A549 (cell line): ENCODE measurements around the gene SLC23A3. TPM values are rescaled to one million over a fixed set of nuclear protein-coding genes. Genes with fewer than 3 reads are reported as not detected.

Experiments used
- ATAC-seq, 2 experiments: fragments of 200-7000 bp in 1 of 2; fragments of >200 bp in 1 of 2; cut with Nextera tagmentation in 1 of 2; cut with Tn5 transposase in 1 of 2; 3 replicates each; pipeline versions ENCODE4 v1.8.0 to v1.9.1; 2018 to 2020; ENCODE audit warnings: mild to moderate bottlenecking in 1 of 2, moderate library complexity in 1 of 2
- CTCF ChIA-PET: fragments of 300-600 bp; sonication (Branson Sonifier 250); formaldehyde crosslinking; extraction: SDS; loops from one replicate; lab custom pipeline; 2021; ENCODE audit warnings: antibody characterized with exemption, inconsistent platforms; lab: Yijun Ruan, JAX
- POLR2A ChIA-PET: fragments of 350-600 bp; formaldehyde crosslinking; extraction: SDS; loops from one replicate; lab custom pipeline; 2021; ENCODE audit warnings: antibody characterized with exemption, inconsistent platforms; lab: Yijun Ruan, JAX
- DNase-seq, 2 experiments: peaks; one replicate each; pipeline versions ENCODE4 v3.0.0 to v3.0.0-alpha.2; 2011 to 2016; ENCODE audit warnings: low read depth in 1 of 2, low spot score in 1 of 2
- FAIRE-seq: peaks from 2 replicates; lab custom pipeline; 2011; peaks lifted over from hg19 to GRCh38; lab: Jason Lieb, UNC
- H3K27ac ChIP-seq, 2 experiments: fragments of >200 bp; sonication (Bioruptor Twin); formaldehyde crosslinking; 3 replicates each; pipeline ENCODE4 v1.5.1; 2016 to 2017
- H3K4me1 ChIP-seq: fragments of >200 bp; sonication (Bioruptor Twin); formaldehyde crosslinking; 3 replicates; pipeline ENCODE4 v1.6.1; 2016
- H3K4me2 ChIP-seq: fragments of >200 bp; sonication (Bioruptor Twin); formaldehyde crosslinking; 3 replicates; pipeline ENCODE4 v1.6.1; 2016
- H3K4me3 ChIP-seq: fragments of >200 bp; sonication (Bioruptor Twin); formaldehyde crosslinking; 3 replicates; pipeline ENCODE4 v1.5.1; 2016
- H3K9me3 ChIP-seq: fragments of >200 bp; sonication (Bioruptor Twin); formaldehyde crosslinking; 3 replicates; pipeline ENCODE4 v1.6.1; 2016
- BHLHE40 ChIP-seq: IDR thresholded peaks from 2 replicates; pipeline ENCODE4 v1.6.1; 2012; ENCODE audit warnings: low read depth, low read length, inconsistent platforms
- CBX8 ChIP-seq: fragments of 200-600 bp; sonication (generic); IDR thresholded peaks from 2 replicates; pipeline ENCODE4 v1.6.1; 2016
- CEBPB ChIP-seq, 2 experiments: fragments of >200 bp in 1 of 2; sonication (Bioruptor Twin) in 1 of 2; formaldehyde crosslinking in 1 of 2; IDR thresholded peaks; 2 replicates each; pipeline ENCODE4 v1.6.1; 2012 to 2016
- CHD2 ChIP-seq: fragments of 150-350 bp; IDR thresholded peaks from 2 replicates; pipeline ENCODE4 v1.6.1; 2014; ENCODE audit warnings: low read length; ENCODE audit not compliant: partially characterized antibody
- EHMT2 ChIP-seq: fragments of 200-600 bp; sonication (generic); IDR thresholded peaks from 2 replicates; pipeline ENCODE4 v1.6.1; 2016; ENCODE audit warnings: antibody characterized with exemption, low read depth, mild to moderate bottlenecking, moderate library complexity
- EP300 ChIP-seq, 2 experiments: fragments of >200 bp; sonication (Bioruptor Twin); formaldehyde crosslinking; IDR thresholded peaks; 2 replicates in 1 of 2; 3 replicates in 1 of 2; pipeline ENCODE4 v1.6.1; 2016 to 2017
- FOXS1 ChIP-seq: fragments of 250-450 bp; sonication (Bioruptor Pico); IDR thresholded peaks from 2 replicates; pipeline ENCODE4 v1.5.0; 2020; ENCODE audit warnings: mild to moderate bottlenecking, moderate library complexity
- HDAC2 ChIP-seq: fragments of 200-600 bp; sonication (generic); IDR thresholded peaks from 2 replicates; pipeline ENCODE4 v1.6.1; 2016
- HEYL ChIP-seq: fragments of 250-450 bp; sonication (Bioruptor Pico); IDR thresholded peaks from 2 replicates; pipeline ENCODE4 v1.8.0; 2021; ENCODE audit warnings: mild to moderate bottlenecking, moderate library complexity
- HOXA7 ChIP-seq: fragments of 250-450 bp; sonication (Bioruptor Pico); IDR thresholded peaks from 2 replicates; pipeline ENCODE4 v1.5.0; 2020; ENCODE audit warnings: mild to moderate bottlenecking, moderate library complexity
- HOXB5 ChIP-seq: fragments of 250-450 bp; sonication (Bioruptor Pico); IDR thresholded peaks from 2 replicates; pipeline ENCODE4 v1.5.0; 2020; ENCODE audit warnings: mild to moderate bottlenecking, moderate library complexity
- JUN ChIP-seq, 2 experiments: fragments of >200 bp; sonication (Bioruptor Twin); formaldehyde crosslinking; IDR thresholded peaks; 2 replicates in 1 of 2; 3 replicates in 1 of 2; pipeline ENCODE4 v1.6.1; 2016 to 2017
- KDM5A ChIP-seq: fragments of 200-600 bp; sonication (generic); IDR thresholded peaks from 2 replicates; pipeline ENCODE4 v1.6.1; 2016; ENCODE audit warnings: antibody characterized with exemption, mild to moderate bottlenecking
- MAFK ChIP-seq: fragments of 450-650 bp; IDR thresholded peaks from 2 replicates; pipeline ENCODE4 v1.6.1; 2014; ENCODE audit not compliant: partially characterized antibody
- NR3C1 ChIP-seq: fragments of >200 bp; sonication (Bioruptor Twin); formaldehyde crosslinking; IDR thresholded peaks from 3 replicates; pipeline ENCODE4 v1.6.1; 2017
- POLR2A ChIP-seq: IDR thresholded peaks from 2 replicates; pipeline ENCODE4 v1.6.1; 2012; ENCODE audit warnings: mild to moderate bottlenecking, low read length
- RCOR1 ChIP-seq: fragments of 150-350 bp; IDR thresholded peaks from 2 replicates; pipeline ENCODE4 v1.6.1; 2014; ENCODE audit warnings: antibody characterized with exemption, low read length, low read depth
- RNF2 ChIP-seq: fragments of 200-600 bp; sonication (generic); IDR thresholded peaks from 2 replicates; pipeline ENCODE4 v1.6.1; 2016; ENCODE audit warnings: low read depth, mild to moderate bottlenecking, antibody characterized with exemption, moderate library complexity, borderline replicate concordance
- SMC3 ChIP-seq: fragments of >200 bp; sonication (Bioruptor Twin); formaldehyde crosslinking; IDR thresholded peaks from 3 replicates; pipeline ENCODE4 v1.6.1; 2018; ENCODE audit warnings: inconsistent platforms
- TFCP2L1 ChIP-seq: fragments of 250-450 bp; sonication (Bioruptor Pico); IDR thresholded peaks from 2 replicates; pipeline ENCODE4 v1.5.0; 2021; ENCODE audit warnings: mild to moderate bottlenecking
- ZC3H11A ChIP-seq: fragments of 450-650 bp; IDR thresholded peaks from 2 replicates; pipeline ENCODE4 v1.6.1; 2014; ENCODE audit warnings: antibody characterized with exemption, mild to moderate bottlenecking
- ZFP36 ChIP-seq: fragments of 450-650 bp; IDR thresholded peaks from 2 replicates; pipeline ENCODE4 v1.6.1; 2014; ENCODE audit warnings: borderline replicate concordance; ENCODE audit not compliant: partially characterized antibody
- WGBS: methylation state at CpG from one replicate; pipeline ENCODE4 v1.1.6; 2017; ENCODE audit errors: missing lambda C conversion rate; 5-methylcytosine and 5-hydroxymethylcytosine counted together
- polyA plus RNA-seq, 4 experiments: library from polyadenylated mRNA; depleted of rRNA in 3 of 4; stranded (reverse); fragments of >200 nt; fragmentation: RNase III in 1 of 4; extraction: RNeasy Plus Mini Kit Qiagen cat#74134 plus additional on column Dnase treatment in 1 of 4; gene quantifications; 2 replicates in 3 of 4; 3 replicates in 1 of 4; pipeline ENCODE4 v1.2.3, GENCODE V29; 2011 to 2017
- TF ChIP-seq, protein P1 (sequence below): IDR thresholded peaks from 2 replicates; pipeline ENCODE4 v1.6.1; 2012
- TF ChIP-seq, protein P2 (sequence below): fragments of 250-450 bp; sonication (Bioruptor Pico); IDR thresholded peaks from 2 replicates; pipeline ENCODE4 v1.5.0; 2020; ENCODE audit warnings: low read depth, mild to moderate bottlenecking, moderate library complexity
- TF ChIP-seq, protein P3 (sequence below): fragments of >200 bp; sonication (Bioruptor Twin); formaldehyde crosslinking; IDR thresholded peaks from 2 replicates; pipeline ENCODE4 v1.6.1; 2016
- TF ChIP-seq, protein P4 (sequence below): fragments of 150-350 bp; IDR thresholded peaks from 2 replicates; pipeline ENCODE4 v1.6.1; 2014; ENCODE audit warnings: low read depth, mild to moderate bottlenecking, low read length
- TF ChIP-seq, protein P5 (sequence below): IDR thresholded peaks from 2 replicates; pipeline ENCODE4 v1.6.1; 2012; ENCODE audit warnings: low read depth, borderline replicate concordance

The SLC23A3 gene
- polyA plus RNA-seq, 2 of the 4 experiments (the other 2 are of a cell fraction), result 0.39 to 0.90 TPM

DNA sequence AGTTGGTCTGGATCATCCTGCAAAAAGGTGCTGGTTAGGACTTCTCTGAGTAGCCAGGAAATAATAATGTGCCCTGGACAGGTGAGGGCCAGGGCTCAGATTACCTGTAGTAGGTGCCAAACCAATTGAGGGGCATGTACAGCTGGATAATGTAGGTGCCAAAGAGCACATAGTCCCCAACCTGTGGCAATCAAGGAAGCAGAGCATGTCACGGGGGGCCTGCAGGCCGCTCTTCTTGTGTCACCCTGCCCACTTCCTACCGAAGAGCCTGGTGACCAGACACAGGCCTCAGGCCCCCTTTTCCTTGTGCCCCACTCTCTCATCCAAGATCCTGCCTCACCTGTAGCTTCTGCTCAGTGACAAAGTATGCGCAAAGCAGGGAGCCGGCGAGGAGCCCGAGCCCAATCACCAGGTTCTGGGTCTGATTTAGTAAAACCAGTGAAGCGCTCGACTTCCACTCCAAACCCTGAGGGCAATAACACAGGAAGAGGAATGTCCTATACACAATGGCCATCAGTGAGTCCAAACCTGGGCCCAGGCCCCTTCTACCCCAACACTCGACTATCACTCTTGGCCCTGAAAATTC is 43.8 kb upstream of the SLC23A3 start:
- CTCF ChIA-PET, result interaction anchor here (1.0 to 8.6 kb wide), 6 partner anchors 37 to 138 kb away, joined by 3 to 56 read pairs (median 4); partner anchors contain the start of gene DNAJB2
- Histone ChIP-seq H3K9me3 (no peaks in the 10 kb centered on the region), H3K4me2 (no peak overlapping the region), H3K4me1 (peaks cover 23% of the 10 kb centered on the region), H3K4me3 (no peak overlapping the region), H3K27ac (no peak overlapping the region)
- no peak for FAIRE-seq
- TF ChIP-seq, protein P1, sequence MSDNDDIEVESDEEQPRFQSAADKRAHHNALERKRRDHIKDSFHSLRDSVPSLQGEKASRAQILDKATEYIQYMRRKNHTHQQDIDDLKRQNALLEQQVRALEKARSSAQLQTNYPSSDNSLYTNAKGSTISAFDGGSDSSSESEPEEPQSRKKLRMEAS, result no peak
- TF ChIP-seq SMC3 (no peak), ZFP36 (no peak), RCOR1 (no peak), HDAC2 (no peak), POLR2A (no peak), BHLHE40 (no peak), HEYL (CRISPR knock-in tag) (no peak), MAFK (no peak), FOXS1 (CRISPR knock-in tag) (no peak), HOXA7 (CRISPR knock-in tag) (no peak), KDM5A (no peak), HOXB5 (CRISPR knock-in tag) (no peak), RNF2 (no peak), TFCP2L1 (CRISPR knock-in tag) (no peak), EHMT2 (no peak)
- TF ChIP-seq, protein P2, sequence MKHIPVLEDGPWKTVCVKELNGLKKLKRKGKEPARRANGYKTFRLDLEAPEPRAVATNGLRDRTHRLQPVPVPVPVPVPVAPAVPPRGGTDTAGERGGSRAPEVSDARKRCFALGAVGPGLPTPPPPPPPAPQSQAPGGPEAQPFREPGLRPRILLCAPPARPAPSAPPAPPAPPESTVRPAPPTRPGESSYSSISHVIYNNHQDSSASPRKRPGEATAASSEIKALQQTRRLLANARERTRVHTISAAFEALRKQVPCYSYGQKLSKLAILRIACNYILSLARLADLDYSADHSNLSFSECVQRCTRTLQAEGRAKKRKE, result no peak
- POLR2A ChIA-PET, result no interaction called here
- no peak for ATAC-seq
- 93% methylated on average over 10 of the region's 10 CpGs for WGBS
- no peak for DNase-seq

DNA sequence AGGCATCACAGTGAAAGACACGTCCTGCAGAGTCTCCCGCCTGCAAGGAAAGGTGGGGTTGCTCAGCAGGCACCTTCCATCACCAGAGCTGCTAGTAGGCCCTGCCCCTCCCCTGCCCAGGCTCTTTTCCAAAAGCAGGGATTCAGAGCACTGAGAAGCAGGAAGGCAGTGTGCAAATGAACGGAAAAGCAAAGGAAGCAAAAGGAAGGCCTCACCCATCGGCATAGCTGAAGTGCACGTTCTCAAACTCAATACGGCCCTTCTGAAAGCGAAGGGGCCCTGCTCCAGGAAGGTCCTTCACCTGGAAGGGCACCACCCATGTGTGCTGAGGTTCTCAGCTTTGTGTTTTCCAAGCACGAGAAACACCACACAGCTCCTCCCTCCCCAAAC is 43.2 kb upstream of the SLC23A3 start:
- no peak overlapping the region for H3K4me3 ChIP-seq
- POLR2A ChIA-PET, result no interaction called here

DNA sequence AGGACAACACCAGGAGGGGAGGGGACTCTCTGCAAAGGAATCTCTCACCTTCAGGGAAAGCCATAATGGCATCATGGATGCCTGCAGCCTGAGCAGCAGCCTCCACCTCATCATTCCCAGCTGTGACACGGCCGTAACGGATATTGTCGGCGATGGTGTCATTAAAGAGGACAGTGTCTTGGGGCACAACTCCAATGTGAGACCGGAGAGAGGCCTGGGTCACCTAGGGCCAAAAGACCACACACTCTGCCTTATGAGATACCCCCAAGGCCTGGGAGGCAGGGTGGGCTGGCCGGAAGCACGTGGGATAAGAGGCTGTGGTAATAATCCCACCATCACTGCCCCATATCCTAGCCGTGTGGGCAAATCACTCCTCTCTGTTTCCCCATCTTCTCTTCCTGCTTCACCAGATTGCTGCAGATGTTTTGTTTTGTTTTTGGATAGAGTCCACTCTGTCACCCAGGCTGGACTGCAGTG is 41.1 kb upstream of the SLC23A3 start:
- Histone ChIP-seq H3K4me2 (no peak overlapping the region), H3K4me1 (peaks cover 21% of the 10 kb centered on the region), H3K27ac (no peak overlapping the region)
- DNase-seq, result no peak
- no peak for ATAC-seq
- FAIRE-seq, result no peak
- CTCF ChIA-PET, result interaction anchor here (0.6 to 8.6 kb wide), 10 partner anchors 14 to 88 kb away, joined by 3 to 56 read pairs (median 4); partner anchors contain the start of gene NHEJ1
- TF ChIP-seq ZC3H11A (no peak), TFCP2L1 (CRISPR knock-in tag) (no peak), HEYL (CRISPR knock-in tag) (no peak), CBX8 (no peak), HOXB5 (CRISPR knock-in tag) (no peak), SMC3 (no peak), POLR2A (no peak), CEBPB (IDR thresholded peaks at IDR 0.05) (no peak)
- TF ChIP-seq, protein P3, sequence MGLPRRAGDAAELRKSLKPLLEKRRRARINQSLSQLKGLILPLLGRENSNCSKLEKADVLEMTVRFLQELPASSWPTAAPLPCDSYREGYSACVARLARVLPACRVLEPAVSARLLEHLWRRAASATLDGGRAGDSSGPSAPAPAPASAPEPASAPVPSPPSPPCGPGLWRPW, result no peak
- TF ChIP-seq, protein P1, result no peak
- TF ChIP-seq, protein P4, sequence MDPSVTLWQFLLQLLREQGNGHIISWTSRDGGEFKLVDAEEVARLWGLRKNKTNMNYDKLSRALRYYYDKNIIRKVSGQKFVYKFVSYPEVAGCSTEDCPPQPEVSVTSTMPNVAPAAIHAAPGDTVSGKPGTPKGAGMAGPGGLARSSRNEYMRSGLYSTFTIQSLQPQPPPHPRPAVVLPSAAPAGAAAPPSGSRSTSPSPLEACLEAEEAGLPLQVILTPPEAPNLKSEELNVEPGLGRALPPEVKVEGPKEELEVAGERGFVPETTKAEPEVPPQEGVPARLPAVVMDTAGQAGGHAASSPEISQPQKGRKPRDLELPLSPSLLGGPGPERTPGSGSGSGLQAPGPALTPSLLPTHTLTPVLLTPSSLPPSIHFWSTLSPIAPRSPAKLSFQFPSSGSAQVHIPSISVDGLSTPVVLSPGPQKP, result no peak
- TF ChIP-seq, all 56 proteins: peak for 0
- no peaks in the 10 kb centered on the region for H3K9me3 ChIP-seq
- 97% methylated on average over 6 of the region's 9 CpGs for WGBS
- POLR2A ChIA-PET, result no interaction called here
- no peak overlapping the region for H3K4me3 ChIP-seq

More for the DNA sequence above, 43.2 kb upstream of the SLC23A3 start:
- H3K4me1 ChIP-seq, result peaks cover 26% of the 10 kb centered on the region
- CTCF ChIA-PET, result interaction anchor here (0.8 to 8.6 kb wide), 7 partner anchors 37 to 139 kb away, joined by 3 to 56 read pairs (median 4); partner anchors contain the start of gene DNAJB2
- TF ChIP-seq CHD2 (no peak), EP300 (IDR thresholded peaks at IDR 0.05) (no peak), JUN (IDR thresholded peaks at IDR 0.05) (no peak), KDM5A (no peak), NR3C1 (no peak)
- TF ChIP-seq, protein P5, sequence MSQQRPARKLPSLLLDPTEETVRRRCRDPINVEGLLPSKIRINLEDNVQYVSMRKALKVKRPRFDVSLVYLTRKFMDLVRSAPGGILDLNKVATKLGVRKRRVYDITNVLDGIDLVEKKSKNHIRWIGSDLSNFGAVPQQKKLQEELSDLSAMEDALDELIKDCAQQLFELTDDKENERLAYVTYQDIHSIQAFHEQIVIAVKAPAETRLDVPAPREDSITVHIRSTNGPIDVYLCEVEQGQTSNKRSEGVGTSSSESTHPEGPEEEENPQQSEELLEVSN, result no peak
- no peak for FAIRE-seq
- ATAC-seq, result no peak
- H3K9me3 ChIP-seq, result no peaks in the 10 kb centered on the region
- no peak overlapping the region for H3K27ac ChIP-seq
- H3K4me2 ChIP-seq, result no peak overlapping the region
- DNase-seq, result no peak
- 92% methylated on average over 7 of the region's 8 CpGs for WGBS
